GM18873 (cell line): ENCODE measurements around the gene CDYL2.

ENCODE experiments used
- ATAC-seq: cut with Tn5 transposase; IDR thresholded peaks from one replicate; pipeline ENCODE4 v1.9.1; 2021; ENCODE audit warnings: mild to moderate bottlenecking, moderate library complexity, moderate number of reproducible peaks; ENCODE audit not compliant: unreplicated experiment, low FRiP score

The CDYL2 gene

DNA sequence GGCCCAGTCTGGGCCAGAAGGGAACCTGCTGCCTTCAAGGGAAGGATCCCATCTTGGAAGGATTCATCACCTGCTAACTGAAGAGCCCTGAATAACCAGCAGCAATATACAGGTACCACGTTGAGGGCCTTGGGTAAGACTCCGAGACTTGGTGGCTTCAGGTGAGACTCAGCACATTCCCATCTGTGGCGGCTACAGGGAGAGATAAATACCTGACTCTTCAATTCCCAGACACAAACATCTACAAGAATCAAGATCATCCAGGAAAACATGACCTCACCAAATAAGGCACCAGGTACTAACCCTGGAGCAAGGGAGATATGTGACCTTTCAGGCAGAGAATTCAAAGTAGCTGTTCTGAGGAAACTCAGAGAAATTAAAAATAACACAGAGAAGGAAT is 164.1 kb downstream of the CDYL2 start:
- ATAC-seq = no peak

DNA sequence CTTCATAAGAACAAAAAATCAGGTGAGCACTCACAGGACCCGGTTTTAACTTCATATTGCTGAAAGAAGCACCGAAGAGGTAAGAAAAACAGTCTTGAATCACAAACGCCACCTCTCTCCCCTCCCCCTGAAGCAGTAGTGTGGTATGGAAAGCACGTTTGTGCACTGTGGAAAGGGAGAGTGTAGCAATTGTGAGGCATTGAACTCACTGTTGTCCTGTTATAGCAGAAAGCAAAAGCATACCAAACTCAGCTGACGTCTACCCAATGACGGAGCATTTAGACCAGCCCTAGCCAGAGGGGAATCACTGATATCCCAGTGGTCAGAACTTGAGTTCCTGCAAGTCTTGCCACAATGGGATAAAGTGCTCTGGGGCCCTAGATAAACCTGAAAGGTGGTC is 164.8 kb downstream of the CDYL2 start:
- ATAC-seq = no peak

DNA sequence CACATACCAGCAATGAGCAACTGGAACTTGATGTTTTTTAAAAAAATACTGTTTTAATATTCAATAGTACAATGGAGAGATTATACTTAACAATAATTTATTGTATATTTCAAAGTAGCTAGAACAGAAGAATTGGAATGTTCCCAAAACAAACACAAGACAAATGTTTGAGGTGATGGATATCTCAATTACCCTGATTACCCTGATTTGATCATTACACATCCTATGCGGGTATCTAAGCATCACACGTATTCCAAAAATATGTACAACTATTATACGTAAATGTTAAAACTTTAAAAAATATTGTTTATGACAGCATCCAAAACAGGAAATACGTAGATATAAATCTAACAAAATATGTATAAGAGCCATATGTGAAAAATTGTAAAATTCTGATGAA is 166.8 kb downstream of the CDYL2 start:
- no peak for ATAC-seq

DNA sequence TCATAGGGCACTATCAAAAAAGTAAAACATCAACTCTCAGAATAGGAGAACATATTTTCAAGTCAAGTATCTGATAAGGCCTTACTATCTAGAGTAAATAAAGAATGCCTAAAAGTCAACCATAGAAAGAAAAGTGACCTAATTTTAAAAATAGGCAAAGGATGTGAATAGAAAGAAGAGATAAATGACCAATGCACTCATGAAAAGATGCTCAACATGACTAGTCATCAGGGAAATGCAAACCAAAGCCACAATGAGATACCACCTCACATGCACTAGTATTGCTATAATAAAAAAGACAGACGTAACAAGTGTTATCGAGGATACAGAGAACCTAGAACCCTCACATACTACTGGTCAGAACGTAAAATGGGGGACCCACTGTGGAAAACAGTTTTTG is 172.8 kb downstream of the CDYL2 start:
- no peak for ATAC-seq

DNA sequence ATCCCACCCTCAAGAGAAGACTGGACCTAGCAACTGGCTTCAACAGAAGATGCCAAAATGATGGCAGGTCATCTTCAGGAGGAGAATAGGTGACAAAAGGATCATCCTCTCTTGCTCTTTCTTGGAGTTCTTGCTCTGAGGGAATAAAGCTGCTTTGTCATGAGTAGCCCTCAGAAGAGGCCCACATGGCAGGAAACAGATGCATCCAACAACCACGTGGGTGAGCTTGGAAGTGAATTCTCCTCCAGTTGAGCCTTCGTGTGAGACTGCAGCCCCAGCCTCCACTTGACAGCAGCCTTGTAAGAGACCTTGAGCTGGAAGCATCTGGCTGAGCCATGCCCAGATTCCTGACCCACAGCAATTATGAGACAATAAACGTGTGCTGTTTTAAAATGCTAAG is 176.1 kb downstream of the CDYL2 start:
- ATAC-seq = no peak

DNA sequence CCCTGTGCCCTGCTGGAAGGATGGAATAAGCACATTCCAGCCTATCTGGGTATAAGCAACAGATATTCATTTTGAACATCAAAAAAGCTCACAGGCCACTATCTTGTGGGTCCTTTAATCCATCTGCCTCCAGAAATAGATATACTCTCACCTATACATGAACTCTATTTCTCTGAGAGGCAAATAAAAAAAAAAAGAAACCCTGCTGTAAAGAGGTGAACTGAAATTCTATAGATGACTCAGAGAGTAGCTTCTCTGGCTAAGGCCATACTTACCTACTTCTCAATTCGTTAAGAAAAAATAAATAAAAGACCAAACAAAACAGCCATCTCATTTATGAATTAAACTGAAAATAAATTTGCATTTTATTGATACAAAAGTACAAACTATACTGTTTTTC is 177.3 kb downstream of the CDYL2 start:
- no peak for ATAC-seq

DNA sequence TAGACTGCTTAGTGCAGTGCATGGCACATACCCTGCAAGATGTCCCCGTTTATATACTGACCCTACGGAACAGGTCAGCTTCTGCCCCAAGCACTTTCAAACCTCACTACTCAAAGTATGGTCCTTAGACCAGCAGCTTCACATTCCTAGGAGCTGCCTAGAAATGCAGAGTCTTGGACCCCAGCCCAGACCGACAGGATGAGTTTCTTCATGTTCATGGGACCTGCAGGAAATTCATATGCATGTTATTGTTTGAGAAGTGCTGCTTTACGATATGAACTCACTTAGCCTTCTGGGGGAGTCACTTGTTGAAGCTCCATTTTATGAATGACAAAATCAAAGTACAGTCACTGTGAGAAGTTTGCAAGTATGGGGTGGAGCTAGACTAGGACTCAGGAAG is 181.0 kb downstream of the CDYL2 start:
- ATAC-seq = no peak

DNA sequence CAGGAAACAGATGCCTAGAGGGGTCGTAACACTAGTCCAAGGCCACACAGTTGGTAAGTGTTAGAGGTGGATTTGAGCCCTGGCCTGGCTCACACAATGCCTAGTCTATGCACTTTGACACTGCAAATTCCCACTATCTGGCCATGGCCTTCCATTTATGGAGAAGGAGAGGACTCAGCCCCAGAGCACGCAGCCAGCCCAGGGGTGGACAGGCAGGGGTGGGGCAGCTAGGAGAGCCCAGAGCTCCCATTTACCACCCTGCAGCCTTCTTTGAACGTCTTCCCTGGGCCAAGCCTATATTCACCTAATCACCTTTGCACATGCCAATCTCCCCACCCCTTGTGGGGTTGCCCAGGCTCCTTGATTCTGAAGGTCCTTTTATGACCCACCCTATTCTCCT is 182.4 kb downstream of the CDYL2 start:
- no peak for ATAC-seq

DNA sequence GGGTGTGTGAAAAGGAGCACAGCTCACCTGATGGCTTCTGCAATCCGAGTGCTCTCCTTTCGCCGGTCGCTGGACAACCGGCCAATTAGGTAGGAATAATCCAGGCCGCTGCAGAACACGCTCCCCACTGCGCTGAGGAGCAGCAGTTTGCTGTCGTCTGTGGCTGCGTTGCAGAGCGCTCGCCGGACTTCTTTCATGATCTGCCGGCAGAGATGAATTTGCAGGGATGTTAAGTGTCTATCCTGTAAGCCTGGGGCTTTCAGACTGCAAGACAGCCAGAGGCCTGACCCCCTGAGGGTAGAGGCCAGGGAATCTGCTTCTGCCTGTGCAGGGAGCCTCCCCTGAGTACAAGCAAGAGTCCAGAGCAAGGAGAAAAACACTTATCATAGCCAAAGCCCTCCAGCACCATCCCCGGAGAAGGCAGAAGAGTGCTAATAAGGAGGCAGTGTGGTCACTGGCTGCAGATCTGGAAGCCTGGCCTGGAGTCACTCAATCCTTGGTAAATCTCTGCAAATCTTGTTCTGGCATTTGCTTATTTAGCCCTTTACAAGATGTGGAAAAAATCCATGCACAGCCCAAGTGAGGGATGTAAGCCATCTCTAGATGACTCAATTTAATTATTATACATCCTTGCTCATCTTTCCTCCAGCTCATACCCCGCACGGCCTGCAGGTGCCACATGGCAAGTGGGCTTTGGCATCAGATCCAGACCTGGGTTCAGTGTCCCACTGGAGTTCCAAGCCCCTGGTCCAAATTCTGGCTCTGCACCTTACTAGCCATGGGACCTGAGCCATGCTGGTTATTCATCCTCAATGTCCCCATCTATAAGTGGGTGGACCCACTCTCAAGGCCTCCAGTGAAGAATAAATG is 183.4 kb downstream of the CDYL2 start:
- no peak for ATAC-seq

DNA sequence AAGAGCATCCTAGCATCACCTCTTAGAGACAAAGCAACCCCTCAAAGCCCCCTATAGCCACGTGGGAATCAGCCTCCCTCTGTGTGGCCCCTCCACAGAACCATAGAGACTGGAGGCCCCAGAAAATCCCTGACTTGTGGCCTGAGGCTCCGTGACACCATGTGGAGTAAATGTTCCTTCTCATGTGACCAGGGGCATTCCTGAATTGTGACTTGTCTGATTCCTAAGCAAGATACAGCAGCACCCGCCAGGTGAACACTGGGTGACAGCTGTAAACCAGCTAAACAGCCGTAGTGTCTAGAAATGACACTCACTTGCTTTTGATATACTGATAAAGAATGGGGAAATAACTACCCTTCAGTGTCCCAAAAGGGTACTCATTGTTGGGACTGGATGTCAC is 184.6 kb downstream of the CDYL2 start:
- no peak for ATAC-seq

DNA sequence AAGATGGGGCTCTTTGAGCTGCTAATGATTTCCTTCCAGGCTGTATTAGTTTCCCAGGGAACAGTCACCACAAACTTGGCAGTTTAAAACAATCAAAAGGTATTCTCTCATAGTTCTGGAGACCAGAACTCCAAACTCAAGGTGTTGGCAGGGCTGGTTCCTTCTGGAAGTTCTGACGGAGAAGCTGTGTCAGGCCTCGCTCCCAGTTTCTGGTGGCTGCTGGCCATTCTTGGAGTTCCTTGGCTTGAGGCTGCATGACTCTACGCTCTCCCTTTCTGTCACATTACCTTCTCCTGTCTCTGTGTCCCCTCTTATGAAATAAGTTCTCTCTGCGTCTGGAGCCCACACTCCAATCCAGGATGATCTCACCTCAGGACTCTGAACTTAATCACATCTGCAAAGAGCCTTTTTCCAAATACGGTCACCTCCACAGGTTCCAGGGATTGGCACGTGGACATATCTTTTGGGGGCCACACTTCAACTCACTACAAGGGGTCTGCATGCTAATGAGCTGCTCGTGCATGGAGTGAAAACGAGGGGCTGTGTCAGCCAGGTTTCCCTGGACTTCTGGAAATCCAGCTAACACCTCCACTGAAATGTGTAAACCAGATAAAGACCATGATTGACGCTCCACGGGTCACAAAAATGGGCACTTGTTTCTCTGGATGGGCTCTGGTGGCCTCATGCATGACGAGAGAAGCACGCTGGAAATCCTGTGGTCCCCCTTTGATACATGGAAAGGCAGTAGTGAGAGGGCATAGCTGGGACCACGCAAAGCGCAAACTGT is 185.3 kb downstream of the CDYL2 start:
- ATAC-seq = no peak

DNA sequence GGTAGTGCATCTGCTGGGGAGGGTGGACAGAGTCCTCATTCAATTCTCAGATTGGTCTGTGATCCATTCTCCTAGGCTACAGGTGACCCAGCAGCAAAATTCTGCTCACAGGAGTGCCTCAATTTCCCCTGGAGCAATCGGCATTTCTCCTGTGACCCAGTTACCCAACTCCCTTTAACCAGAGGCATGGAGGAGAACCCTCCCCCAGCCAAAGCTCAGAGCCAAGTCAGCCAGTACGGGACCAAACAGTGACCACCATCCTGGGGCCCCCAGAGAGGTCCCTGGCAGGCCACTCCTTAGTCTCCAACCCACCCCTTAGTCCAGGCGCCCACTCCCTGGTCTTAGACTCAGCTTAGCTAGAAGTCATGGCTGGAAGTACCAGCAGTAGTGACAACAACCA is 188.0 kb downstream of the CDYL2 start:
- no peak for ATAC-seq

DNA sequence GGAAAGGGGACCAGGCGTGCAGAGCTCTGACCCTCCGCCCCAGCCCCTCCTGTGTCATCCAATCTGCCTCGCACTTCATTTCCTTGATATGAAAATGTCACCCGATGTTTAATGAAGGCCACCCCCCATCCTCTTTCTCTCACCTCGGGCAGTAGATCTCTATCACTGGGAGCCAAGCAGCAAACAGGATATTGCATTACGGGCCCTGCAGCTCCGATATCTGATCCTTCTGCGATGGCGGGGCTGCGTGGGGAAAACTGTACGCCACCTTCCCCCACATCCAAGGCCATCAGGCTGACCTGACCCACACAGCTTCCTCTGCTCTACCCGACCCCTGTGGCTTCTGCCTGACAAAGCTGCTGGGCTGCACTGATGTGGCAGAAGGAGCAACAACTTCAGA is 188.7 kb downstream of the CDYL2 start:
- ATAC-seq = no peak

DNA sequence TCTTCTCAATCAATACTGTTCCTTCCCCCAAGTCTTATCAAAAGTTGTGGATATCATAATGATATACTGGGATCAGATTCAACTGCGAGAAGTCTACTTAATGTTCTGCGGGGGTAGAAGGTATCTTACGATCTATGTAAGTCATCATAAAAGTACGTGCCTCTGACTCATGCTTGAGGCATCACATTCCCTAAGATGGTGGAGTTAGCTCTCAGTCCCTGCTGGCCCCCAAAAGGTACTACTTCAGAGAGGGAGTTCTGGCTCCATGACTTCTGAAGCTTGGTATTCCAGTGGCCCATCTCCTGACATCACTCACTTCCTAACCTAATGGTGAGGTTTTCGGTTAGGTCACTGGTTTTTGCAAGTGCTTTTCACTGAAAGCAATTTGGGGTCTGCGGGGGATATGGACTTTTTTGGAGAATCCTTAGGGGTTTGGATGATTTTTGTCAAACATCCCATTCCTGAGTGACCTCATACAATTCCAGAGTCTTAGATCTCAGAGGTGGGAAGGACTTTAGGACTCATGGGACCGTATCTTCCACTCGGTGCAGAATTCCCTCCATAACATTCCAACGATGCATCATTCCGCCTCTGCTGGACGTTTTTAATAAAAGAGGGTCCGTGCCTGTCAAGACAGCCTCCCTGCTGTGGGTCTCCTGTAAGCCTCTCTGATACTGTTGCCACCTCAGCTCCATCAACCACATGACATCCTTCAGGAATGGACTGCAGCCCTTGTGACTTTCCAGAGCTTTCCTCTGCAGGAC is 189.3 kb downstream of the CDYL2 start:
- no peak for ATAC-seq

DNA sequence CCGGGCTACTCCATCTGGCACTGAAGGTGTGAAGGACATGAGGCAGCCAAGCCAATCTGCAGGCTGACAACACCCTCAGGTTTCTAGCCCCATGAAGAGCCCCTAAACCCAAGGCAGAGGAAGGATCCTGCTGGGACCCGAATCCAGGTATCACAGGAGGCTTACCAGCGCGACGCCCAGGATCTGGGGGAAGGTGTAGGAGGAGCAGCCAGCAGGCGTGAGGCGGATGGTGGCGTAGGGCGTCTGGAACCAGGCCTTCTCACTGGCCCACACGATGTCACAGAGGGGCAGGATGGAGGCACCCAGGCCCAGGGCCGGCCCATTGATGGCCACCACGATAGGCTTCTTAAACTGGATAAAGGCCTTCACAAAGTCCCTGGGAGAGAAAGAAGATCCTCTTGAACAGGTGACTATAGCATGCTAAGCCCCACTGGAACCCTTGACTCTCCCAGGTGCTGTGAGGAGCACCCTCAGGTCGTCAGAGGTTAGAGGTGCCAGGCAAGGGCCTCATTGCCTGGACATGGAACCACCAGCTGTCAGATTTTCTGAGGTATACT is 191.9 kb downstream of the CDYL2 start:
- ATAC-seq = no peak

DNA sequence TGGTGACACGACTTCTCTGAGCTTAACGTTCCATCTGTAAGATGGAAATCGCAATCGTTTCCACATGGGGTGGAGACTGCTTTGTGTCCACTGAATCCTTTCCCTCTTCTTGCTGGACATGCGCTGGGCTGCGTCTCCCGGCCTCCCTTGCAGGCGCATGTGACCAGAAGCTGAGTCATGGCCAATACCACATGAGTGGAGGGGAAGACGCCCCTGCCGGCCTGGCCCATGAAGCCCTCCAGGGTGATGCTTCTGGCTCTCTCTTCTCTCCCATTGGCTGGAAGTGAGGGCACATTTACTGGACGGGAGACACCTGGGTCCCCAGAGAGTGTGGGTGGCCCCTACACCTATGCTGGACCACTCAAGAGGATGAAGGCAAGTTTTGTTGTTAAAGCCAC is 192.5 kb downstream of the CDYL2 start:
- no peak for ATAC-seq

DNA sequence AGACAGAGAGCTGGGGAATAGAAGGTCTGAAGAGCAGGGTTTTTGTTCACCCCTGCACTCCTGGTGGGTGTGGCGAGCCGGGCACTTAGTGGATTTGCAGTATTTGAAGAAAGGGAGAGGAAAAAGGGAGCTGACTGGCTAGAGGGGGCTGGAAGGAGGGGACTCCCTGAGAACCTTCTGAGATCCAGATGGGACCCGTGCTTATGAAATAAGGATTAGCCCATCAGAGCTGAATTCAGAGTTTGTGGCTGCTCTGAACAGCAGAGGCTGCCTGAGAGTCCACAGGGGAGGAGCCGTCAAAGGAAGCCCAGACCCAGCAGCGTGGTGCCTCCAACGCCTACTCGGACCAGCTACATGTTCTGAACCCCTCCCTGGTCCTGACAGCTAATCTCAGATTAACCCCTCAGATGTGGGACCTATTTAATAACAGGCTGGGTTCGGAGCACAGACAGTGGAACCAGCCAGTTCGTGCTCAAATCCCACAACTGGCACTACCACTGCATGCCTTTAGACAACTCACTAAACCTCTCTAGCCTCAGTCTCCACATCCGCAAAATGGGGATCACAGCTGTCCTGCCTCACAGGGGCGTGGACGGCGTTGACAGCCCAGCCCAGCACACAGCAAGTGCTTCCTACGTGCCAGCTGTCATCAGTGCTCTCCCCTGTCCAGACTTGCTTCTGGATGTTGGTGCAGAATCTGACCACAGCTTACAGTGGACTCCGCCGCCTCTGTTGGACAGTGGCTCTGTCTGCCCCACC is 193.0 kb downstream of the CDYL2 start:
- no peak for ATAC-seq

DNA sequence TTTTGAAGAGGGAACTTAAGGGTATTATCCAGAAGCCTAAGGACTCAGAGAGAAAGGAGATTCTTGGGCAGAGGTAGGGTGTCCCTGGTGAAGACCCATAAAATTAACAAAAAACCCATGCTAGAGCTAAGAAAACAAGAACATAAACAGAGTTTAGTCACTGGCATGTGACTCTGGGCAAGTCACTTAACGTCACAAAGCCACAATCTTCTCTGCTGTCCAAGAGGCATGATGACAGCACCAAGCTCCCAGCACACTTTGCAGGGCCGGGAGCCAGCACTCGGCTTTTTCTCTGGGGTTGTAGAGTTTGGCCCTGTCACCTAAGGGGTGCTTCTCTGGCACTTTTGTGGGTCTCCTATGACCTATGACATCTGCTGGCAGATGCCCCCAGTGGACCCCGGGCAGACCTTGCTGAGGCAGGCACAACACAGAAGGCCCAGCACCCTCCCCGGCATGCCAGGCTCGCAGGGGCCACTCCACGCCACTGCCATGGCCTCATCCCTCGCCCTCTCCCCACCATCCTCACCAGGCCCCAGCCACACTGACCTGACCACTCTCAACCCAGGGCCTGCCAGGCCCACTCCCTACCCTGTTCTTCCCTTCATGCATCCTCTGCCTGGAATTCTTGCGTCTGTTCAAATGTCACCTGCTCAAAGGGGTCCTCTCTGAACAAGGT is 193.8 kb downstream of the CDYL2 start:
- ATAC-seq = no peak

DNA sequence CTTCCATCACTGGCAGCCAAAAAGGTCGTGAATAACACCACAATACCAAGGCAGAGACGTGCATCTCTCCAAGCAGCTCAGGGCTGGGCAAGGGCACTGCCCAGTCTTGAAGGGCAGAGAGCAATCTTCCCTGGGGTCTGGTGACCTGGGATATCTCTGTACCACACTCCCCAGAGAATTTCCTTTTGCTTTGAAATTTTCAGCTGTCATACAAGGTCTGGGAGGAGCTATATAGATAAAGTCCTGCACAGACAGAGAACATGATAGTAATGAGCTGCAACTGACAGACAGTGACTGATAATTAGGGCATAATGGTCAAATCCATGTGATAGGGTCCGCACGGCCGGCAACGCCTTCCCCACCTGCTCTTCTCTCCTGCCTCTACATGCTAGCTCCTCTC is 195.5 kb downstream of the CDYL2 start:
- no peak for ATAC-seq

DNA sequence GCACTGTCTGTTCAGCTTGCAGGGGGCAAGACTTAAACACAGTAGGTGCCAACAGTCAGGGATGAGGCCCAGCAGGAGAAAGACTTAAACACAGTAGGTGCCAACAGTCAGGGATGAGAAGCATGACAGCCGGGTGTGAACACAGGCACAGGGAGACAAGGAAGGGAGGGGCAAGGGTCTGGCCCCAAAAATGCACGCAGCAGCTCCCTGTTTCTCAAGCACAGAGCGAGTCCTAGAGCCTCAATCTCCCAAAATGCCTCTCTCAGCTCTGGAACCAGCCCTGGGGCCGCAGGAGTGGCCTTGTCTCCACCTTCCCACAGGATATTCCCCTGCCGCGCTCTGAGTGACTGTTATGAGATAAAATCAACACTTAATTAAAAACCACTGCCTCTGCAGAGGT is 197.2 kb downstream of the CDYL2 start:
- ATAC-seq = no peak
